Smooth muscle cell (in vitro differentiated cells): ENCODE results near the gene ADORA1. TPM values are rescaled to one million over a fixed set of nuclear protein-coding genes. Genes with fewer than 3 reads are reported as not detected.

Experiments
- DNase-seq: peaks from one replicate; lab custom pipeline; 2025; ENCODE audit not compliant: unreplicated experiment; lab: John Stamatoyannopoulos, UW
- H2AFZ ChIP-seq: fragments of 200-600 bp; sonication (generic); 2 replicates; pipeline ENCODE4 v1.6.0; 2016; ENCODE audit warnings: antibody characterized with exemption, low read depth, mild to moderate bottlenecking
- H3F3A ChIP-seq: fragments of 200-600 bp; sonication (generic); 2 replicates; pipeline ENCODE4 v1.6.0; 2017; ENCODE audit warnings: antibody characterized with exemption, low read depth
- H3K27ac ChIP-seq: fragments of 200-600 bp; sonication (generic); 2 replicates; pipeline ENCODE4 v1.5.1; 2016; ENCODE audit warnings: low read depth, mild to moderate bottlenecking
- H3K27me3 ChIP-seq: fragments of 200-600 bp; sonication (generic); 2 replicates; pipeline ENCODE4 v1.6.1; 2016; ENCODE audit warnings: low read depth, mild to moderate bottlenecking
- H3K36me3 ChIP-seq: fragments of 200-600 bp; sonication (generic); 2 replicates; pipeline ENCODE4 v1.5.1; 2016; ENCODE audit warnings: low read depth
- H3K4me1 ChIP-seq: fragments of 200-600 bp; sonication (generic); 2 replicates; pipeline ENCODE4 v1.5.1; 2016; ENCODE audit warnings: low read depth
- H3K4me2 ChIP-seq: fragments of 200-600 bp; sonication (generic); 2 replicates; pipeline ENCODE4 v1.6.0; 2016; ENCODE audit warnings: mild to moderate bottlenecking
- H3K4me3 ChIP-seq: fragments of 200-600 bp; sonication (generic); 2 replicates; pipeline ENCODE4 v1.5.1; 2016; ENCODE audit warnings: mild to moderate bottlenecking
- H3K79me2 ChIP-seq: fragments of 200-600 bp; sonication (generic); 2 replicates; pipeline ENCODE4 v1.6.0; 2016; ENCODE audit warnings: low read depth, mild to moderate bottlenecking
- H3K9ac ChIP-seq: fragments of 200-600 bp; sonication (generic); 2 replicates; pipeline ENCODE4 v1.6.0; 2016; ENCODE audit warnings: low read depth
- H3K9me3 ChIP-seq: fragments of 200-600 bp; sonication (generic); replicated peaks from 2 replicates; pipeline ENCODE4 v1.5.1; 2016; ENCODE audit warnings: low read depth
- H4K20me1 ChIP-seq: fragments of 200-600 bp; sonication (generic); 2 replicates; pipeline ENCODE4 v1.6.0; 2016; ENCODE audit warnings: low read depth
- whole genome bisulfite sequencing: methylation state at CpG from one replicate; pipeline ENCODE4 v1.1.7; 2016; ENCODE audit warnings: low lambda C conversion rate; 5-methylcytosine and 5-hydroxymethylcytosine counted together
- polyA plus RNA-seq: library from polyadenylated mRNA; unstranded; fragments of >200 nt; fragmentation: Nextera tagmentation; extraction: Ambion mirVana; gene quantifications from 2 replicates; pipeline ENCODE4 v1.2.1, GENCODE V29; 2016
- total RNA-seq: library from RNA; depleted of rRNA; stranded (reverse); fragments of >200 nt; gene quantifications from 2 replicates; pipeline ENCODE4 v1.2.3, GENCODE V29; 2014
- TF ChIP-seq, protein P1 (sequence below): fragments of 200-600 bp; sonication (generic); IDR thresholded peaks from 2 replicates; pipeline ENCODE4 v1.5.1; 2017; ENCODE audit warnings: borderline replicate concordance, mild to moderate bottlenecking, antibody characterized with exemption; ENCODE audit not compliant: insufficient read depth, poor library complexity, severe bottlenecking

ADORA1 gene
- total and polyA plus RNA-seq, 2 experiments from 2014 or later, result 16.0 to 18.0 TPM

GRCh38 chr1:203150511-203151297 is 23.2 kb downstream of the ADORA1 start:
- peaks cover 41% of the 10 kb centered on the region for H3K4me1 ChIP-seq

GRCh38 chr1:203151362-203152157 is 24.0 kb downstream of the ADORA1 start:
- H3K9ac ChIP-seq, result no peak overlapping the region
- WGBS, result 63% methylated on average over 9 of the region's 9 CpGs
- no peak overlapping the region for H3K4me3 ChIP-seq
- no peak for DNase-seq
- peaks cover 7% of the 10 kb centered on the region for H3K79me2 ChIP-seq
- H4K20me1 ChIP-seq, result no peaks in the 10 kb centered on the region
- peak overlapping the region; percentile 5 for H3K27ac ChIP-seq
- TF ChIP-seq, protein P1, sequence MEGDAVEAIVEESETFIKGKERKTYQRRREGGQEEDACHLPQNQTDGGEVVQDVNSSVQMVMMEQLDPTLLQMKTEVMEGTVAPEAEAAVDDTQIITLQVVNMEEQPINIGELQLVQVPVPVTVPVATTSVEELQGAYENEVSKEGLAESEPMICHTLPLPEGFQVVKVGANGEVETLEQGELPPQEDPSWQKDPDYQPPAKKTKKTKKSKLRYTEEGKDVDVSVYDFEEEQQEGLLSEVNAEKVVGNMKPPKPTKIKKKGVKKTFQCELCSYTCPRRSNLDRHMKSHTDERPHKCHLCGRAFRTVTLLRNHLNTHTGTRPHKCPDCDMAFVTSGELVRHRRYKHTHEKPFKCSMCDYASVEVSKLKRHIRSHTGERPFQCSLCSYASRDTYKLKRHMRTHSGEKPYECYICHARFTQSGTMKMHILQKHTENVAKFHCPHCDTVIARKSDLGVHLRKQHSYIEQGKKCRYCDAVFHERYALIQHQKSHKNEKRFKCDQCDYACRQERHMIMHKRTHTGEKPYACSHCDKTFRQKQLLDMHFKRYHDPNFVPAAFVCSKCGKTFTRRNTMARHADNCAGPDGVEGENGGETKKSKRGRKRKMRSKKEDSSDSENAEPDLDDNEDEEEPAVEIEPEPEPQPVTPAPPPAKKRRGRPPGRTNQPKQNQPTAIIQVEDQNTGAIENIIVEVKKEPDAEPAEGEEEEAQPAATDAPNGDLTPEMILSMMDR, result no peak
- H3K4me2 ChIP-seq, result peak overlapping the region; percentile 1
- H2AFZ ChIP-seq, result no peak overlapping the region
- H3K9me3 ChIP-seq, result no peaks in the 10 kb centered on the region
- H3F3A ChIP-seq, result peaks cover 12% of the 10 kb centered on the region
- no peaks in the 10 kb centered on the region for H3K36me3 ChIP-seq
- H3K4me1 ChIP-seq, result peaks cover 41% of the 10 kb centered on the region
- H3K27me3 ChIP-seq, result no peaks in the 10 kb centered on the region

More at GRCh38 chr1:203150511-203151297, 23.2 kb downstream of the ADORA1 start:
- Histone ChIP-seq H4K20me1 (no peaks in the 10 kb centered on the region), H3K9ac (no peak overlapping the region), H3K4me2 (no peak overlapping the region), H3K9me3 (no peaks in the 10 kb centered on the region), H2AFZ (no peak overlapping the region), H3K4me3 (no peak overlapping the region), H3F3A (peaks cover 12% of the 10 kb centered on the region), H3K27me3 (no peaks in the 10 kb centered on the region), H3K36me3 (no peaks in the 10 kb centered on the region), H3K79me2 (peaks cover 7% of the 10 kb centered on the region), H3K27ac (no peak overlapping the region)
- TF ChIP-seq, protein P1, result no peak
- DNase-seq, result no peak
- 75% methylated on average over 9 of the region's 9 CpGs for WGBS

- WGBS, result 48% methylated on average over 10 of the region's 10 CpGs
- Histone ChIP-seq H3K9me3 (no peaks in the 10 kb centered on the region), H3K27me3 (no peaks in the 10 kb centered on the region), H3F3A (peaks cover 12% of the 10 kb centered on the region), H3K9ac (no peak overlapping the region), H3K4me1 (peaks cover 41% of the 10 kb centered on the region), H3K36me3 (no peaks in the 10 kb centered on the region), H3K79me2 (peaks cover 7% of the 10 kb centered on the region), H2AFZ (no peak overlapping the region), H3K4me3 (no peak overlapping the region), H4K20me1 (no peaks in the 10 kb centered on the region), H3K4me2 (peak overlapping the region; percentile 70), H3K27ac (peak overlapping the region; percentile 85)
- no peak for DNase-seq
- TF ChIP-seq, protein P1, result no peak
These were observed 24.9 kb downstream of the ADORA1 start for GRCh38 chr1:203152158-203153034.
